ENCODE measurements around the gene OTC.

- no peak for TF ChIP-seq CTCF (IDR thresholded peaks at IDR 0.05)
- no peak for TF ChIP-seq POLR2AphosphoS5 (IDR thresholded peaks at IDR 0.05)
These were observed 34.2 kb upstream of the OTC start for GRCh38 chrX:38318196-38318595.
